ENCODE results near the gene CALHM2.

Gene CALHM2

GRCh38 chr10:103475437-103475836, 23.3 kb upstream of the CALHM2 start:
- no peak for DNase-seq

GRCh38 chr10:103474077-103474476, 21.9 kb upstream of the CALHM2 start:
- DNase-seq, result no peak

GRCh38 chr10:103473261-103473671, 21.1 kb upstream of the CALHM2 start:
- no peak for DNase-seq

GRCh38 chr10:103472005-103472404, 19.8 kb upstream of the CALHM2 start:
- no peak for DNase-seq

- no peak for DNase-seq
Observed at GRCh38 chr10:103470761-103471653, 18.8 kb upstream of the CALHM2 start.

GRCh38 chr10:103469201-103469600, 17.0 kb upstream of the CALHM2 start:
- DNase-seq, result no peak

GRCh38 chr10:103467406-103467805, 15.2 kb upstream of the CALHM2 start:
- DNase-seq, result no peak

- DNase-seq, result no peak
Observed at GRCh38 chr10:103466734-103467133, 14.6 kb upstream of the CALHM2 start.

GRCh38 chr10:103465411-103466179, 13.4 kb upstream of the CALHM2 start:
- DNase-seq, result no peak

- DNase-seq, result no peak
Observed at GRCh38 chr10:103463499-103463898, 11.3 kb upstream of the CALHM2 start.

- DNase-seq, result no peak
Observed at GRCh38 chr10:103459615-103460014, 7.4 kb upstream of the CALHM2 start.

GRCh38 chr10:103458720-103459119, 6.5 kb upstream of the CALHM2 start, which contains the start of gene CALHM1:
Gene CALHM1 (minus strand): TSS chr10:103458900. CDS start chr10:103458751, 149 bp downstream.
- DNase-seq, result no peak

- no peak for DNase-seq
Observed at GRCh38 chr10:103457896-103458583, 5.9 kb upstream of the CALHM2 start.

GRCh38 chr10:103457176-103457712, 5.1 kb upstream of the CALHM2 start:
- no peak for DNase-seq

- no peak for DNase-seq
Observed at GRCh38 chr10:103456074-103456660, 4.0 kb upstream of the CALHM2 start.

GRCh38 chr10:103455235-103455634, 3.1 kb upstream of the CALHM2 start:
- DNase-seq, result no peak

- DNase-seq, result no peak
Observed at GRCh38 chr10:103454026-103454425, 1.9 kb upstream of the CALHM2 start.

- no peak for DNase-seq
Observed at GRCh38 chr10:103452506-103453230, 498 bp upstream of the CALHM2 start.

GRCh38 chr10:103451091-103451813, 918 bp downstream of the CALHM2 start:
- no peak for DNase-seq

GRCh38 chr10:103450201-103450695, 1.9 kb downstream of the CALHM2 start:
- DNase-seq, result no peak

Measured in DMS 273 treated with DMSO at 0.1 percent for 48 hours (cell line).